Umbilical cord (tissue), 2 donors: Measurements from ENCODE around the gene SRGAP1. TPM values are rescaled to one million over a fixed set of nuclear protein-coding genes. Genes with fewer than 3 reads are reported as not detected.
"Not testable (repeated sequence)": the region's sequence is repeated elsewhere in the genome, so short reads cannot be mapped to it uniquely, and the experiment has no call there.

Experiments
- DNase-seq: peaks from one replicate; pipeline ENCODE4 v3.0.0-alpha.2; 2015; ENCODE audit warnings: low spot score
- total RNA-seq: library from RNA; depleted of rRNA; stranded (reverse); fragments of >200 nt; gene quantifications from one replicate; pipeline ENCODE4 v1.2.3, GENCODE V29; 2014; ENCODE audit warnings: low replicate concordance; ENCODE audit not compliant: insufficient read depth

Gene SRGAP1
- total RNA-seq, 1 donor from 2014 or later, result 6.7 TPM

- no peak for DNase-seq
Observed at GRCh38 chr12:64116969-64117368, 272.5 kb downstream of the SRGAP1 start.

DNA sequence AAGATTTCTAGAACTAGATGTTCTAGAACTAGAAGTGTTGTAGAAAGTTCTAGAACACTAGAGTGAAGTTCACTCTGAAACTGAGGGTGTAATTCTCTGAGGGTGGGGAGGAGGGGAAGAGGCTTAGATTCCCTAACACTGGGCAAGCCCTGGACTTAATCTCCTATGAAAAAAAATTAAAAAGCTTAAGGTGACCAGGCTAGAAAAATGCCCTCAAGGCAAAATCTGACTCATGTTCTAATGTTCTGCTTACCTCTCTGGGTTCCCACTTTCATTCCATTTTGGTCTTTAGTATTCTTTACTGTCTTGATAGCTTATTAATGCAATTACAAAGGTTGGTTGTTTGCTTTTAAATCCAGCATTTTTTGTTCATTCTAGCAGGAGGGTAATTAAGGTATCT, 276.1 kb downstream of the SRGAP1 start:
- DNase-seq, result no peak

GRCh38 chr12:64121086-64121485, 276.6 kb downstream of the SRGAP1 start:
- DNase-seq, result not testable (repeated sequence)

- no peak for DNase-seq
Observed at GRCh38 chr12:64122154-64122553, 277.7 kb downstream of the SRGAP1 start.

DNA sequence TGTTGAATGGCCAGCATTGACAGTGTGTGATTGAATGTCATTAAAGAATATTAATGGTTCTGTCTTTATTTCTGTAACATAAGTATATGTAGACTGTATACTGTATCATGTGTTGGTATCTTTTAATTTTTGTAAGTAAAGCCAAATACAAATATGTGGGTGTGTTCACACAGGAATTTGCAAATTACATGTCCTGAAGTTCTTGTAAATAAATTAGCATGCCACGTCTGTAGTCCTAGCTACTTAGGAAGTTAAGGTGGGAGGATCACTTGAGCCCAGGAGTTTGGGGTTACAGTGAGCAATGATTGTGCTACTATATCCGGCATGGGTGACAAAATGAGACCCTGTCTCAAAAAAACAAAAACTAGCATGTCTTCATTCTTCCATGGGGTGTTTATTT, 278.5 kb downstream of the SRGAP1 start:
- no peak for DNase-seq

DNA sequence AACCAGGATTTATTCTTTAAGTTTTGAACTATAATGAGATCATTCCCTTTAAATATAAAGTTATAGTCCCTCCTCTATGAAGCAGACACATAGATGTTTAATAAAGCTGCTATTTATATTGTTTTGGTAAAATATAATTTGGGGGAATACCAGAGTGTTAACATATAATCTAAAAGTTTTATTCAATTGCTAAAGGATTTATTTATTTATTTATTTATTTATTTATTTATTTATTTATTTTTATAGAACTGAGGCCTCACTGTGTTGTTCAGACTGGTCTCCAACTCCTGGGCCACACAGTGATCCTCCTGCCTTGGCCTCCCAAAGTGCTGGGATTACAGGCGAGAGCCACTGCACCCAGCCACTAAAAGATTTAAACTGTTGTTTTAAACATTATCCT, 278.9 kb downstream of the SRGAP1 start:
- DNase-seq, result no peak

- no peak for DNase-seq
Observed at GRCh38 chr12:64124511-64125197, 280.2 kb downstream of the SRGAP1 start.

DNA sequence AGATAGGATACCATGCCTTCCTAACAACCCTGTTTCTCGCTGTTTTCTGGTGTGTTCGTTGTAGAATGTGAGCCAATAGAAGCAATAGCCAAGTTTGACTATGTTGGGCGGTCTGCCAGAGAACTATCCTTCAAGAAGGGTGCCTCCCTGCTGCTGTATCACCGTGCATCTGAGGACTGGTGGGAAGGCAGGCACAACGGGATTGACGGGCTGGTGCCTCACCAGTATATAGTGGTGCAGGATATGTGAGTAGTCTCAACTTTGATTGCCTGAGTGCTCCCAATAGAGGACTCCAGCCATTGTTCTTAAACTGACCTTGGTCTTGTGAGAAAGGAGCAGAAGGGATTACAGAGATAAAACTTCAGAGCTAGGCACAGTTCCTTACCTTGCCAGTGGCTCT, 281.4 kb downstream of the SRGAP1 start:
- no peak for DNase-seq

DNA sequence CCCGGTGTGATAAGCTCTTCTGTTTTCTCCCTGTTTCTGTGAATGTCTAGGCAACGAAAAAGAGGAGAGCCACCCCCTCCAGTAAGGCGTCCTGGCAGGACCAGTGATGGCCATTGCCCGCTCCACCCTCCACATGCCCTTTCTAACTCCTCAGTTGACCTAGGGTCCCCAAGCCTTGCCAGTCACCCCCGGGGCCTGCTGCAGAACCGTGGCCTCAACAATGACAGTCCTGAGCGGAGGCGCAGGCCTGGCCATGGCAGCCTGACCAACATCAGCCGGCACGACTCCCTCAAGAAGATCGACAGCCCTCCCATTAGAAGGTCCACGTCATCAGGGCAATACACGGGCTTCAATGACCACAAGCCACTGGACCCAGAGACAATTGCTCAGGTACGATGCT, 283.3 kb downstream of the SRGAP1 start:
- no peak for DNase-seq

DNA sequence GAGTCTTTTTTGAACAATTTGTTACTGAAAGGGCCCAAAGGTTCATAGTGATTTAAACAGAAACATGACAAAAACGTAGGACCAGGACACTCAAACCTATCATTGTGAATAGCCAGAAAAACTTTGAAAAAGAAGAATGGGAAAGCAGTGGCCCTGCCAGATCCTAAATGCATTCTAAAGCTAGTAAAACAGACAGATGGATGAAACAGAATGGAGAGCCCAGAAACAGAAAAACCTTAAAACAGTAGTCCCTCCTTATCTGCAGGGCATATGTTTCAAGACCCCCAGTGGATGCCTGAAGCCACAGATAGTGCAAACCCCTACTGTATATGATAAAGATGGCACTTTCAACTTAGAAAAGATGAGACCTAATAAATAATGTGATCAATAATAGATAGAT, 283.9 kb downstream of the SRGAP1 start:
- DNase-seq, result no peak

- not testable (repeated sequence) for DNase-seq
Observed at GRCh38 chr12:64130476-64130875, 286.0 kb downstream of the SRGAP1 start.

GRCh38 chr12:64131456-64131855, 287.0 kb downstream of the SRGAP1 start:
- DNase-seq, result not testable (repeated sequence)

DNA sequence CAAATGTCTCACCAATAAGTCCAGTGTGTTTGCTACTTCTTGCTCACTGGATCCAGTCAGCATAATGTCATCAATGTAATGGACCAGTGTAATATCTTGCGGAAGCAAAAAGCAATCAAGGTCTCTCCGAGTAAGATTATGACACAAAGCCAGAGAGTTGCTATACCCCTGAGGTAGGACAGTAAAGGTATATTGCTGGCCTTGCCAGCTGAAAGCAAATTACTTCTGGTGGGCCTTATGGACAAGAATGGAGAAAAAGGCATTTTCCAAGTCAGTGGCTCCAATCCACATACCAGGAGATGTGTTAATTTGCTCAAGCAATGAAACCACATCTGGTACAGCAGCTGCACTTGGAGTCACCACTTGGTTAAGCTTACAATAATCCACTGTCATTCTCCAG, 288.2 kb downstream of the SRGAP1 start:
- not testable (repeated sequence) for DNase-seq

- DNase-seq, result no peak
Observed at GRCh38 chr12:64137117-64137516, 292.6 kb downstream of the SRGAP1 start.

- no peak for DNase-seq
Observed at GRCh38 chr12:64139021-64139420, 294.5 kb downstream of the SRGAP1 start.

- DNase-seq, result no peak
Observed at GRCh38 chr12:64142382-64142781, 297.9 kb downstream of the SRGAP1 start.

- DNase-seq, result no peak
Observed at GRCh38 chr12:64142784-64143183, 298.3 kb downstream of the SRGAP1 start.

DNA sequence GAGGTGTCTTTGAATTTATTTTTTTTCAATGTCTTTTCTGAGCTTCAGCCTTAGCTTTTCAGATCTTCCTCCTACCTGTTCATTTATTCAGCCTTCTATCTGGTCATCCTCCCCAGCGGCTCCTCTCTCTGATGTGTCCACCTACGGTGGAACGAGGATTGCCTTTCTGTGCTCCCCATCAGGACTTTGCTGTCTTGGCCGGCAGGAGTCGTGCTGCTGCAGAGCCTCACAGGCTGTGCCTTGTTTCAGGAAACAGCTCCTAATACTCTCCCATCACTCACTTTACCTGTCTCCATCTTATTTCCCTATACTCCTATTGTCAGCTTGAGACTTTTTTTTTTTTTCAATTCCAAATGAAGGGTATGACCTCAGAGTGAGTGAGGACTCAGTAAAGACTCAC, 300.7 kb downstream of the SRGAP1 start:
- no peak for DNase-seq

- DNase-seq, result no peak
Observed at GRCh38 chr12:64147011-64147631, 302.6 kb downstream of the SRGAP1 start.

- DNase-seq, result no peak
Observed at GRCh38 chr12:64147875-64148274, 303.4 kb downstream of the SRGAP1 start.

GRCh38 chr12:64154677-64155076, 310.2 kb downstream of the SRGAP1 start:
- DNase-seq, result no peak

DNA sequence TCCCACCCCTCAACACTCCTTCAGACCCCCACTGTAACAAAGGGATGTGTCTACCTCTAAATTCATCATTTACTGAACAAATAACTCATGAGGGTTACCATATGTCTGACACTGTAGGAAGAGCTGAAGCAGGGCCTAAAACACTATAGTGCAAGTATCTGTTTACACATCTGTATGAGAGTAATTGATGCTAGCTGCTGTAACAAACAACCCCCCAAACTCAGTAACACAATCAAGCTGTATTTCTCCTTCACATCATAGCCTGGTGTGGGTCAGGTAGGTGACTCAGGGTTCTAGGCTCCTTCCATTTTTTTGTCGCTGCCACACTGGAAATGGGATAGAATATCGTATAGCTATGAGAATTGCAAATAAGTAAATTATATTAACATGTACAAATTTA, 312.6 kb downstream of the SRGAP1 start:
- DNase-seq, result no peak

DNA sequence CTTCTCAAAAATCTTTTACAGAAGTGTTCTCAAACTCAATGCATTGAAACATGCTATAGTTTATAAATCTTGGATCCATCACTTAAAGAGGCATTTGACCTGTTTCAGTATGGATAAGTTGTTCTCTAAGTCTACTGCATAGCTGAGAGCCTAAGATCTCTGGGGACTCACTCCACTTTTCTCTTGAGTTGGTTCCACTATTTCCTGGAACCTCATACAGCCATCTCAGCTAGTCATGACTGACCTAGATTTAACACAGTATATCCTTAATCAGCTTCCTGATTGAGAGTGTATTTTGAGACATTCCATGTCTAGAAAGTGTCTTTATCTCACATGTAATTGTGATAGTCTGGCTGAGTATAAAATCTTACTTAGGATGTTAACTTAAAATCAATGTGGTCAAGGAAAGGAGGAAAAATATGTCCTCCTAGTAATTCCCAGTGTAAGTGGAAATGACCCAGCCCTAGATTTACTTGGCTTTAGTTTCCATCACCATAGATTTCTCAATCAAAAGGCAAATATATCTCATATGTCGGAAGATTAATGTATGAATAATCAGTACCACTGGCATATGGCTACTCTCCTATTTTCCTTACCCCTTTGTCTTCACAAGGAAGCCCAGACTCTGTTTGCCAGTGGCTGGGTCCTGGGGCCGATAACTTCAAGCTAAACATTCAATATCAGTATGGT, 315.7 kb downstream of the SRGAP1 start:
- DNase-seq, result no peak
